Fibroblast of lung (primary cell): ENCODE data around the gene RBP4. TPM values are rescaled to one million over a fixed set of nuclear protein-coding genes. Genes with fewer than 3 reads are reported as not detected.

Experiments
- DNase-seq, 2 donors: peaks; one replicate each; pipeline versions ENCODE4 v3.0.0 to v3.0.0-alpha.2; 2010; ENCODE audit warnings: low read depth in 2 of 2
- H2AFZ ChIP-seq: 2 replicates; pipeline ENCODE4 v1.5.1; 2012; ENCODE audit warnings: low read length, control low read depth, inconsistent platforms
- H3K27ac ChIP-seq: 2 replicates; pipeline ENCODE4 v1.5.1; 2011; ENCODE audit warnings: low read length, control low read depth; ENCODE audit not compliant: insufficient read depth
- H3K27me3 ChIP-seq: 2 replicates; pipeline ENCODE4 v1.5.1; 2011; ENCODE audit warnings: mild to moderate bottlenecking, low read length; ENCODE audit not compliant: control insufficient read depth, insufficient read depth
- H3K36me3 ChIP-seq: 2 replicates; pipeline ENCODE4 v1.5.1; 2011; ENCODE audit warnings: low read length; ENCODE audit not compliant: control insufficient read depth, insufficient read depth
- H3K4me1 ChIP-seq: 2 replicates; pipeline ENCODE4 v1.5.1; 2011; ENCODE audit warnings: low read length; ENCODE audit not compliant: control insufficient read depth, insufficient read depth; ENCODE audit errors: extremely low read depth
- H3K4me2 ChIP-seq: 2 replicates; pipeline ENCODE4 v1.5.1; 2011; ENCODE audit warnings: low read length, control low read depth; ENCODE audit not compliant: insufficient read depth; ENCODE audit errors: extremely low read depth
- H3K4me3 ChIP-seq, 4 experiments: fragments of 200-600 bp in 1 of 4; sonication (generic) in 1 of 4; replicated peaks in 1 of 4; 2 replicates each; pipeline ENCODE4 v1.5.1; 2011 to 2016; ENCODE audit warnings: low read length in 4 of 4, low read depth in 3 of 4, mild to moderate bottlenecking in 3 of 4, control low read depth in 2 of 4, inconsistent platforms in 1 of 4, mixed read lengths in 1 of 4; ENCODE audit not compliant: insufficient read depth in 1 of 4; ENCODE audit errors: control extremely low read depth in 1 of 4
- H3K79me2 ChIP-seq: 2 replicates; pipeline ENCODE4 v1.5.1; 2012; ENCODE audit warnings: mild to moderate bottlenecking, low read length, inconsistent platforms; ENCODE audit not compliant: control insufficient read depth, insufficient read depth
- H3K9ac ChIP-seq: 2 replicates; pipeline ENCODE4 v1.5.1; 2011; ENCODE audit warnings: mild to moderate bottlenecking, low read length, control low read depth; ENCODE audit not compliant: insufficient read depth
- H3K9me3 ChIP-seq: 2 replicates; pipeline ENCODE4 v1.5.1; 2012; ENCODE audit warnings: low read depth, low read length; ENCODE audit not compliant: control insufficient read depth, insufficient read depth
- H4K20me1 ChIP-seq: 2 replicates; pipeline ENCODE4 v1.5.1; 2011; ENCODE audit warnings: low read length; ENCODE audit not compliant: control insufficient read depth, insufficient read depth; ENCODE audit errors: extremely low read depth
- CTCF ChIP-seq, 2 donors: IDR thresholded peaks in 1 of 2; conservative IDR thresholded peaks in 1 of 2; 1 replicate in 1 of 2; 2 replicates in 1 of 2; pipeline ENCODE4 v1.5.1; 2011 to 2012; ENCODE audit warnings: low read length in 2 of 2, control low read depth in 1 of 2, inconsistent platforms in 1 of 2, low read depth in 1 of 2, mild to moderate bottlenecking in 1 of 2
- EZH2 ChIP-seq: IDR thresholded peaks from 2 replicates; pipeline ENCODE4 v1.5.1; 2012; ENCODE audit warnings: low read length, control low read depth, mild to moderate bottlenecking; ENCODE audit errors: missing control alignments
- polyA plus RNA-seq, 2 donors: library from polyadenylated mRNA; depleted of rRNA in 1 of 2; stranded (reverse) in 1 of 2; unstranded in 1 of 2; fragments of >200 nt; gene quantifications; 2 replicates each; pipeline ENCODE4 v1.2.1, GENCODE V29; 2011 to 2012; ENCODE audit warnings: missing spikeins in 1 of 2
- total RNA-seq: library from RNA; depleted of rRNA; stranded (reverse); fragments of >200 nt; gene quantifications from 2 replicates; pipeline ENCODE4 v1.2.1, GENCODE V29; 2014

RBP4 gene
- total and polyA plus RNA-seq, 2 donors (not counting 1 experiment from before 2014, with no cell fraction given): 0.28 TPM; not detected in 1

DNA sequence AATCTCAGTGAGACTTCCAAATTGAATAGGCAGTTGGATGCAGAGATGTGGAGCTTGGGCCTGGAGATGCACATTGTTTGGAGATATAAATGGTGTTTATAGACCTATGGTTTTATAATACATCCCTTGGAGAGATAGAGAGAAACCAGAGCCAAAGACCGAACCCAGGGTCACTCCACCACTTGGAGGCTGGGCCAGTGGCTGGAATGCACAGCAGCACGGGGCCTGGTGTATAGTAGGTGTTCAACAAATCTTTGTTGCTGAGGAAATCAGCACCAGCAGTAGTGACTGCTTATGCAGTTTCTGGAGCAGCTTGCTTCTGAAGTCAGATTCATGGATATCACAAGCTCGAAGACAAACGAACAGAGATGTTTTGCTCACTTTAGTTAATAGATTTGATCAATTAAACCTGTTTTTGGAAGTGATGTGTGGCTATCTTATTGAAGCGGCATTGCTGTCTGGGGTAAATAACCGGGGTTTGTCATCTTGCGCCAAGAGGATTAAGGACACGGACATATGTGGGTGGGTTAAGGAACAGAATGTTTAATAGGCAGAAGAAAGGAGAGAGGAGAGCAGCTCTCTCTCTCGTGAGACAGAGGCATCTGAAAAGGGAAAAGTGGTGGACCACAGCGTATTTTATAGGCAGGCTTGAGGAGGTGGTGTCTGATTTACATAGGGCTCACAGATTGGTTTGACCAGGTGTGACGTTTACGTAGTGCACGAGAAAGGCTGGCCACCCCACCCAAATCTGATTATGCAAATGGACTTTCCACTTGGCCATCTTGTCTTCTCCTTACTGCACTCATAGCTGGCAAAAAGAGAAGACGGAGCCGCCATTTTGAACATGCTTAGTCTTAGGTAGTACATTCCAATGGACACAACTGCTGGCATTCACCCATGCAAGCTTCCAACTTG lies 11.1 kb downstream of the RBP4 start:
- DNase-seq: no peak
- TF ChIP-seq CTCF (conservative IDR thresholded peaks at IDR 0.05 in 1 of 2, IDR thresholded peaks at IDR 0.05 in 1 of 2; ENCODE audit: low read depth in 1 of 2, low read length in 2 of 2) (no peak), EZH2 (no peak)
- Histone ChIP-seq H3K27me3 (peaks cover 3% of the 10 kb centered on the region), H3K9me3 (no peaks in the 10 kb centered on the region), H4K20me1 (no peaks in the 10 kb centered on the region), H3K79me2 (no peaks in the 10 kb centered on the region), H3K4me3 (no peak overlapping the region), H3K4me2 (no peak overlapping the region), H3K36me3 (no peaks in the 10 kb centered on the region), H3K4me1 (no peaks in the 10 kb centered on the region), H3K9ac (no peak overlapping the region), H2AFZ (no peak overlapping the region), H3K27ac (no peak overlapping the region)

GRCh38 chr10:93584445-93584844 lies 16.6 kb downstream of the RBP4 start:
- no peak overlapping the region for H3K4me2 ChIP-seq
- no peak for TF ChIP-seq CTCF (conservative IDR thresholded peaks at IDR 0.05 in 1 of 2, IDR thresholded peaks at IDR 0.05 in 1 of 2; ENCODE audit: low read depth in 1 of 2, low read length in 2 of 2)
- no peak for TF ChIP-seq EZH2
- H3K4me1 ChIP-seq: no peaks in the 10 kb centered on the region
- no peak overlapping the region for H3K4me3 ChIP-seq
- no peaks in the 10 kb centered on the region for H3K9me3 ChIP-seq
- no peak overlapping the region for H3K9ac ChIP-seq
- H3K79me2 ChIP-seq: no peaks in the 10 kb centered on the region
- no peaks in the 10 kb centered on the region for H3K36me3 ChIP-seq
- no peaks in the 10 kb centered on the region for H4K20me1 ChIP-seq
- peaks cover 3% of the 10 kb centered on the region for H3K27me3 ChIP-seq
- no peak for DNase-seq
- no peak overlapping the region for H3K27ac ChIP-seq
- H2AFZ ChIP-seq: no peak overlapping the region

DNA sequence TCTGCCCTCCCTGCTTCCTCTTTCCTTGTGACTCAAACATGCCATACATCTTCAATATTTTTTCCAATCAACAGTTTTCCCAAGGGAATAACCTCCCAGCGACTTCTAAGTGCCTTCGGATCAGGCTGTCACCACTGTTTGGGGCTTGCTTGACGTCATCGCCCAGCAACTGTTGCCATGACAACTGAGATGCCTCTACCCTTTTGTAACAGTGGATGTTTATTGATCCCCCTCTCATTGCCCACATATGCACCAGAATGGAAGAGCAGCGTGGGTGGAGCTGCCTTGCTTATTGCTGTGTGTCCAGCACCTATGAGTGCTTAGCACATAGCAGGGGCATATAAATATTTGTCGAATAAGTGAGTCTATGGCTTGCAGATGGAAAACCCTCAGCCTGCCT lies 20.2 kb downstream of the RBP4 start:
- H2AFZ ChIP-seq: no peak overlapping the region
- H3K27me3 ChIP-seq: no peaks in the 10 kb centered on the region
- no peak overlapping the region for H3K9ac ChIP-seq
- H4K20me1 ChIP-seq: no peaks in the 10 kb centered on the region
- H3K27ac ChIP-seq: no peak overlapping the region
- no peaks in the 10 kb centered on the region for H3K79me2 ChIP-seq
- no peaks in the 10 kb centered on the region for H3K4me1 ChIP-seq
- no peak overlapping the region for H3K4me3 ChIP-seq
- no peak overlapping the region for H3K4me2 ChIP-seq
- H3K9me3 ChIP-seq: no peaks in the 10 kb centered on the region
- TF ChIP-seq CTCF (conservative IDR thresholded peaks at IDR 0.05 in 1 of 2, IDR thresholded peaks at IDR 0.05 in 1 of 2; ENCODE audit: low read depth in 1 of 2, low read length in 2 of 2): no peak
- no peak for TF ChIP-seq EZH2
- H3K36me3 ChIP-seq: no peaks in the 10 kb centered on the region
- peak; percentile 18 to 20 for DNase-seq
